Measurements from ENCODE around the gene YIPF5. TPM values are rescaled to one million over a fixed set of nuclear protein-coding genes. Genes with fewer than 3 reads are reported as not detected.

Gene YIPF5
- total and polyA plus RNA-seq, 2 experiments from 2014 or later: 201 to 236 TPM

DNA sequence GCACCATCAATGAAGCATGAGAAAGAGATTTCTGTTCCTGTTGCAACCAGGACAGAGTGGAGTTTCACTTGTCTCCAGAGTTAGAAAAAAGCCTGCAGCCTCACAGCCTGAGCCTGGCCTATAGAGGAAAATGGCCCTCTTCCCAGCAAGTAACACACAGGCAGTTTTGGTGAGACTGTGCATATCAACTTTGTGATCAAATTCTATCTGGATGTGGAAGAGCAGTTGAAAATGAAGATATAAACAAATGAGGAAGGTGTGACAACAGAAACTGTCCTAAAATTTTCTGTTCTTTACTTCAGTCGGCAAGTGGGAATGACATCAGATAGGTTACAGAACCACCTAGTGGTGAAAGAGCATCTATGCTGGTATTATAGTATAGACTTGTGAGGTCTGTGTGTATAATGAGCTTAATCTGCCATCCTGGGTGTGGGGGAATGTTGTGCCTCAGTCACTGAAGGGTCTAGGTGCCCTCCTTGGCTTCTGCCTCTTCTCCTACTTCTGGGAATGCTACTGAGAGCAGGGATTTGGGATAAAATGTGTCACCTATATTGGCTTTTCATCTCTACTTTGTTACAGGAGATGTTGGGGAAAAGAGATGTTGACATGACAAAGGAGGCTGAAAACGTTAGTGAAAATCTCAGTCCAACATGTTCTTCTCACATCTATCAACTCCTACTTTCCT is 28.2 kb downstream of the YIPF5 start:
- H3K9ac ChIP-seq: 0 out of 2 replicates have a peak overlapping the region, but pooled peaks have one; percentile 1
- in situ Hi-C loops (cut with MboI): loop anchor here (10.0 kb wide), 1 partner anchor 737 kb away; the partner anchor contains the start of gene NR3C1
- H3K4me1 ChIP-seq (ENCODE audit: insufficient read depth): peaks cover 37% of the 10 kb centered on the region
- H3K9me2 ChIP-seq (ENCODE audit: insufficient read depth): no peaks in the 10 kb centered on the region
- peak overlapping the region; percentile 34 for H3K4me2 ChIP-seq (ENCODE audit: unreplicated experiment)
- H3K4me3 ChIP-seq: no peak overlapping the region
- H4K20me1 ChIP-seq (ENCODE audit: insufficient read depth): no peaks in the 10 kb centered on the region
- no peaks in the 10 kb centered on the region for H3K79me2 ChIP-seq (ENCODE audit: insufficient read depth)
- no peaks in the 10 kb centered on the region for H3K36me3 ChIP-seq (ENCODE audit: low read depth)
- 1 to 3% methylated on average over 2 of the region's 2 CpGs for WGBS, 2 experiments (ENCODE audit: low coverage in 1 of 2, low lambda C conversion rate in 2 of 2, missing lambda C conversion rate in 2 of 2)
- peak overlapping the region; percentile 65 for H2AFZ ChIP-seq
- no peak for TF ChIP-seq EZH2phosphoT487 (IDR thresholded peaks at IDR 0.05; ENCODE audit: insufficient read depth, low read depth)
- H3K27me3 ChIP-seq (replicated peaks; ENCODE audit: insufficient read depth): no peaks in the 10 kb centered on the region
- peaks cover 11% of the 10 kb centered on the region for H3F3A ChIP-seq (ENCODE audit: insufficient read depth)
- peak; percentile 81 for DNase-seq
- no peaks in the 10 kb centered on the region for H3K9me3 ChIP-seq (ENCODE audit: low read depth)
- H3K27ac ChIP-seq: peak overlapping the region; percentile 28

DNA sequence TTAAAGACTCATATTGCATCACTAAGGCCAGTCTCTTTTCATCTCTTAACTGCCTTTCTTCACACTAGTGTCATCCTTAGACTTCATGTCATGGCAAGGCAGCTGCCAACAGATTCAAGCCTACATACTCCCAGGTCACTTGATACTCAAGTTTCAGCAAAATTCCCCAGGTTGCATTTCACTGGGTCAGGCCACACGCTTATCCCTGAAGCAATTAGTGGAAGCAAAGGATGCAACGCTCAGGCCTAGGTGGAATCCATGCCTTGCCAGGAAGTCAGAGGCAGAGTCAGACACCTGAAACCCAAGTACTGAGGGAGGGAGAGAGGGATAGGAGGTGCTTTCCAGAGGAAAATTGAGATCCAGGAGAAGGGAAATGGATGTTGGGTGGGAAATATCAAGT is 28.9 kb downstream of the YIPF5 start:
- no peak for TF ChIP-seq EZH2 (IDR thresholded peaks at IDR 0.05; ENCODE audit: insufficient read depth, poor library complexity, severe bottlenecking)
- TF ChIP-seq EZH2phosphoT487 (IDR thresholded peaks at IDR 0.05; ENCODE audit: insufficient read depth, low read depth): no peak
- H3K79me2 ChIP-seq (ENCODE audit: insufficient read depth): no peaks in the 10 kb centered on the region
- DNase-seq: peak; percentile 19
- no peaks in the 10 kb centered on the region for H3K9me3 ChIP-seq (ENCODE audit: low read depth)
- peak overlapping the region; percentile 65 for H2AFZ ChIP-seq
- whole genome bisulfite sequencing, 2 experiments (ENCODE audit: low coverage in 1 of 2, low lambda C conversion rate in 2 of 2, missing lambda C conversion rate in 2 of 2): 76 to 90% methylated on average over 2 of the region's 2 CpGs
- H3K4me1 ChIP-seq (ENCODE audit: insufficient read depth): peaks cover 37% of the 10 kb centered on the region
- no peaks in the 10 kb centered on the region for H4K20me1 ChIP-seq (ENCODE audit: insufficient read depth)
- no peak overlapping the region for H3K4me3 ChIP-seq
- no peaks in the 10 kb centered on the region for H3K36me3 ChIP-seq (ENCODE audit: low read depth)
- peak overlapping the region; percentile 34 for H3K4me2 ChIP-seq (ENCODE audit: unreplicated experiment)
- H3F3A ChIP-seq (ENCODE audit: insufficient read depth): peaks cover 7% of the 10 kb centered on the region
- no peaks in the 10 kb centered on the region for H3K27me3 ChIP-seq (replicated peaks; ENCODE audit: insufficient read depth)
- H3K27ac ChIP-seq: peak overlapping the region; percentile 28
- no peaks in the 10 kb centered on the region for H3K9me2 ChIP-seq (ENCODE audit: insufficient read depth)
- no peak overlapping the region for H3K9ac ChIP-seq
- in situ Hi-C loops (cut with MboI): loop anchor here (10.0 kb wide), 1 partner anchor 737 kb away; the partner anchor contains the start of gene NR3C1

DNA sequence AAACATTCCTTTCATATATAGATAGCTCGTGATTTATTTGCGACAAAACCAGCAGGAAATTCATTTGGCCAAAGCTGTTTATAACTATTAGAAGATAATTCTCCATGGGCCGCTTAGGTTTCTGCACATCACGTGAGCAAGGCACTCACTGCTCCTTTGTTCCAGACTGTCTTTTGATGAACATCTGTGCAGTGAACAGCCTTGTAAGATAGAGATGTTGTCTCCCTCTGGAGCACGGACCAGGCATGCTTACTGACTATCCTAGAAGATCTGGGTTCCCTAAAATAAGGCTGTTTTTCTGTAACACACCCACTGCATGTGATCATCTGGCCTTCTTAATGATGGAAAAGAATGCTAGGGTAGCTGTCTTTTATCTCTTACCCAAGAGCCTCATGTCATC is 30.9 kb downstream of the YIPF5 start:
- Histone ChIP-seq H3K79me2 (ENCODE audit: insufficient read depth) (no peaks in the 10 kb centered on the region), H2AFZ (peak overlapping the region; percentile 64), H3K9me3 (ENCODE audit: low read depth) (no peaks in the 10 kb centered on the region), H3K4me2 (ENCODE audit: unreplicated experiment) (no peak overlapping the region), H3K9ac (no peak overlapping the region), H4K20me1 (ENCODE audit: insufficient read depth) (no peaks in the 10 kb centered on the region), H3K36me3 (ENCODE audit: low read depth) (no peaks in the 10 kb centered on the region), H3K27me3 (replicated peaks; ENCODE audit: insufficient read depth) (no peaks in the 10 kb centered on the region), H3F3A (ENCODE audit: insufficient read depth) (peaks cover 7% of the 10 kb centered on the region), H3K4me3 (no peak overlapping the region), H3K27ac (peak overlapping the region; percentile 1; the same call in 1 of the 2 replicates), H3K9me2 (ENCODE audit: insufficient read depth) (no peaks in the 10 kb centered on the region), H3K4me1 (ENCODE audit: insufficient read depth) (peaks cover 39% of the 10 kb centered on the region)
- 12 to 14% methylated on average over 5 of the region's 5 CpGs for WGBS, 2 experiments (ENCODE audit: low coverage in 1 of 2, low lambda C conversion rate in 2 of 2, missing lambda C conversion rate in 2 of 2)
- DNase-seq: peak; percentile 71
- in situ Hi-C loops (cut with MboI): no loop called here
- TF ChIP-seq EZH2 (IDR thresholded peaks at IDR 0.05; ENCODE audit: insufficient read depth, poor library complexity, severe bottlenecking): no peak
- TF ChIP-seq EZH2phosphoT487 (IDR thresholded peaks at IDR 0.05; ENCODE audit: insufficient read depth, low read depth): no peak

DNA sequence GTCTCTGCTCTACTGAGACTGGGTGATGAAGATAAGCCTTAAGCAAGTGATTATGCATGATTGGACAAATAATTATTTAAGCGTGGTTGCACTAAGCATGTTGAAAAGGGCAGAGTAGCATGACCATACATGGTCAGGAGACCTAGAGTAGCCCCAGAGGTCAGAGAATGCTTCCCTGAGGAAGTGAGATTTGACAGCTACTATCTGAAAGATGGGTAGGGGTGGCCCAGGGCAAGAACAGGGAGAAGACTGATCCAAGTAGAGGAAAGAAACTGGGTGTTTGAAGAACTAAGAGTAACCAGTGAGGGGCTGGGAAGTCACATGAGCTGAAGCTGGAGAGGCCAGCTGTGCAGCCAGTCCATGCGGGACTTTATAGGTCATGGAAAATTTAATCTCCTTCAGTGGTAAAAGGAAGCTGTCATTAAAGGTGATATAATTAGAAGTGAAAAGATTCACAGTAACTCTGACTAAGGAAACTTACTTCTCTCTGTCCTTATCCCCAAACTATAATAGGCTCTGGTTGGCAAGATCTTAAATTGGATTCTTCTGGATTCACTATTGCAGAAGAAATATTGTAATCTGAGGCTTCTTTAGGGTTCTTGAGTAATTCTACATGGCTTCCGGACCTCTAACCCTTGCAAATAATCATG is 35.2 kb downstream of the YIPF5 start:
- H3K79me2 ChIP-seq (ENCODE audit: insufficient read depth): no peaks in the 10 kb centered on the region
- H3K4me2 ChIP-seq (ENCODE audit: unreplicated experiment): no peak overlapping the region
- no peak overlapping the region for H3K4me3 ChIP-seq
- H3K9me3 ChIP-seq (ENCODE audit: low read depth): no peaks in the 10 kb centered on the region
- no peak overlapping the region for H3K9ac ChIP-seq
- in situ Hi-C loops (cut with MboI): no loop called here
- no peak for DNase-seq
- no peak overlapping the region for H3K27ac ChIP-seq
- no peak for TF ChIP-seq EZH2phosphoT487 (IDR thresholded peaks at IDR 0.05; ENCODE audit: insufficient read depth, low read depth)
- TF ChIP-seq EZH2 (IDR thresholded peaks at IDR 0.05; ENCODE audit: insufficient read depth, poor library complexity, severe bottlenecking): no peak
- H3K4me1 ChIP-seq (ENCODE audit: insufficient read depth): peaks cover 21% of the 10 kb centered on the region
- H2AFZ ChIP-seq: no peak overlapping the region
- H3K36me3 ChIP-seq (ENCODE audit: low read depth): no peaks in the 10 kb centered on the region
- no peaks in the 10 kb centered on the region for H3K9me2 ChIP-seq (ENCODE audit: insufficient read depth)
- no peaks in the 10 kb centered on the region for H3F3A ChIP-seq (ENCODE audit: insufficient read depth)
- H4K20me1 ChIP-seq (ENCODE audit: insufficient read depth): no peaks in the 10 kb centered on the region
- WGBS, 2 experiments (ENCODE audit: low coverage in 1 of 2, low lambda C conversion rate in 2 of 2, missing lambda C conversion rate in 2 of 2): 91 to 92% methylated on average over 3 of the region's 3 CpGs
- no peaks in the 10 kb centered on the region for H3K27me3 ChIP-seq (replicated peaks; ENCODE audit: insufficient read depth)

All from GM23248 (cell line).